HG02852 (cell line): ENCODE measurements around the gene CAPZB.

ENCODE experiments used
- ATAC-seq: cut with Tn5 transposase; IDR thresholded peaks from one replicate; pipeline ENCODE4 v1.9.1; 2021; ENCODE audit warnings: mild to moderate bottlenecking, moderate library complexity; ENCODE audit not compliant: unreplicated experiment

The CAPZB gene

DNA sequence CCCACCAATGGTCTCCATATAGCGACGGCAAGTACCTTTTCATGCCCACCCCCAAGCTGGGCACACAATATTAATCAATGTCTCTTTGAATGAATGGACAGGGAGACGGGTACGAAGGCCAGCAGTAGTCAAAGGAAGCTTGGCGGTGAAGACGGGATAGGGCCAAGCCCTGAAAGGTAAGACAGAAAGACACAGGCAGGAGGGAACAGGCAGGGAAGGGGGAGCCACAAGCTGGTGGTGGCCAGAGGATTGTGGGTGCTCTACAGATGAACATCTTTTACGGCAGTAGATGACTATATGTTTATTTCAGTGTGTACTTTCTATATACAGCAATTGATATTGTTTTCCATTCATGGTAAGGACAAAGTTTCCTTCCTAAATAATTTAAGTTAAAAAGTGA is 16.3 kb downstream of the CAPZB start:
- ATAC-seq = no peak

DNA sequence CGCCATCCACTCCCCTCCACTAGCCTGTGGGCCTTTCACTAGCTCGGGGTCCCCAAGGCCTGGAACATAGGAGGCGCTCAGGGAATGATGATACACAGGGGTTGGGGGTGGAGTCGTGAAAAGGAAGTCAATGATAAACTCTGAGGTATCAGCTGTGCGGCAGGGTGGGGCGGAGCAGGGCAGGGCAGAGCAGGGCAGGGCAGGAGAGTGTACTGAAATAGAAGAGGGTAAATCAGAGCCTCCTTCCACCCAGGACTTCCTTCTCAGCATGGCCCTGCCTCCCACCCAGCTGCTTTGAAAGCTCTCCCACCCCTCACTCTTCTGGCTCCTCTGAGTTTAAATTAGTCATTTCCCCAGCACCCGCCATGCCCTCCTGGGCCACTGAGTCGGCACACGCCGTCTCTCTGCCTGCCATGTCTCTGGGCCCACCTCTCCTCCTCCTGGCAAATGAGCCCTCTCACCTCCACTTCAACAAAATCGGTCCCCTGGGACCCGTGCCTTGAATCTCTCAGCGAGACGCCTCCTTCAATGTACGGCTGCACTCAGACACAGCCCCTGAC is 16.9 kb downstream of the CAPZB start:
- ATAC-seq = no peak

DNA sequence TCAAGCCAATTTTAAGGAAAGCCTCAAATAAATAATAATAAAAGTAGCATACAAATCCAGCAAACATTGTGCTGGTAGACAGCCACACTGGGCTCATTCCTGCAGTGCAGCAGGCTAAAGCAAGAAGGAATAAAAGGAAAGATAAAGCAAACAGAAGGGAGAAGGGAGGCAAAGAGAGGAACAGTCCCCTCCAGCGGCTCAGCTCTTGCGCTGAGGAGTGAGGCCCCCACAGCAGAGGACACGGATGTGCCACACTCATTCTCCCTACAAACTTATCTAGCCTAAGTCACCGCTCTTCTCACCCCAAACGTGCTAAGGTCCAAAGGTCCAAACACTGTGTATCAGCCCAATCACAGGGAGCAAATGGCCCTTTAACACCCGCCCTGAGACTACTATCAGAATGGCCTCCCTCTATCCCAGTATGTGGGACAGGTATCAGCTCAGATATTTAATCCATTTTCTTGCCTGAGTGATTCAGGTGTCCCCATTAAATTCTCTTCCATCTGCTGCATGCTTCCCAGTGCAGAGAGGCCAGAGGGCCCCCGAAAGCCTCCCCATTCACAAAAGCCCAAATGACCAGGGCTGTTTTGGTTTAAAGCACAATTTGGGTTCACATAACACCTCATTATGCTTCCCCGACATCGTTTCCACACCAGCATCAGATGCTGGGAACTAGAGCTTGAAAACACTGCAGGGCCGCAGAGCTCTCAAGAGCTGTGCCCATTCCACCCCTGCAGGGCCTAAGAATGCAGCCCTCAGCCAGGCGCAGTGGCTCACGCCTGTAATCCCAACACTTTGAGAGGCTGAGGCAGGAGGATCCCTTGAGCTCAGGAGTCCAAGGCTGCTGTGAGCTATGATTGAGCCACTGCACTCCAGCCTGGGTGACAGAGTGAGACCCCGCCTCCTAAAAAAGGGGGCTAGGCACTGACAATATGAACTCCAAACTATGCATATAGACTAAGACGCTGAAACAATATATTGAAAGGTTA is 17.8 kb downstream of the CAPZB start:
- ATAC-seq = no peak

DNA sequence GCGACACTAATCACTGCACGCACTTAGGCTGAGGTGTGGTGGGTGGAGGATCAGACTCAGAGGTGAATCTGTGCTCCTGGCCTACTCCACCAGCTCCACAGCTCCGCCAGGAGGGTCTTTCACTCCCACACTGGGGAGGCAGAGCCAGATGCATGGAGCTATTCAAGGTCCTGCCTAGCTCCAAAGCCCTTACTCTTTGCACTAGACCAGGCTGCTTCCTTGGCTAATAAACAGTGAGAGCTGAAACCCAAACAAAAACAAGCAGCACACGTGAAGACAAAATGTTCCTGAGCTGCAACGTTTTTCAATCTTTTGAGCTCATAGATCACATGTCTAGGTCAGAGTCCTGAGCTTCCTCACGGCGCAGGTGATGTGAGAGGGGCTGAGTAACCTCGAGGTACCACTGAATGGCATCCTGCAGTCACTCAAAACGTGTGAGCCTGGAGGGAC is 19.2 kb downstream of the CAPZB start:
- ATAC-seq = no peak

DNA sequence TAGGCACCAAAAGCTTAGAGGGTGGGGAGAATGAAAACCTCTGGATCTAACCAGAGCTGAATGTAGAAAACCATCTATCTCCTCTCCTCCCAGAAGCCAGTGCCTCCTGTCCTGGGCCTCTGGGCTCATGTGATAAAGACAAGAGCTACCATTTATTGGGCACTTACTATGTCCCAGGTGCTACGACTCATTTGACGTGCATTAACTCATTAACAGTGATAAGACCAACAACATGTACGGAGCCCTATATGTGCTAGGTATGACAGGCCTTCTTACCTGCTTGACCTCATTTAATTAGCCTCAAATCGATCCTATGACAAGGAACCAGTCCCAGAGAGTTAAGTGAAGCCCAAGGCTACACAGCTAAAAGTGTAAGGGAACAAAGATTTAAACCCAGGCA is 19.7 kb downstream of the CAPZB start:
- no peak for ATAC-seq

DNA sequence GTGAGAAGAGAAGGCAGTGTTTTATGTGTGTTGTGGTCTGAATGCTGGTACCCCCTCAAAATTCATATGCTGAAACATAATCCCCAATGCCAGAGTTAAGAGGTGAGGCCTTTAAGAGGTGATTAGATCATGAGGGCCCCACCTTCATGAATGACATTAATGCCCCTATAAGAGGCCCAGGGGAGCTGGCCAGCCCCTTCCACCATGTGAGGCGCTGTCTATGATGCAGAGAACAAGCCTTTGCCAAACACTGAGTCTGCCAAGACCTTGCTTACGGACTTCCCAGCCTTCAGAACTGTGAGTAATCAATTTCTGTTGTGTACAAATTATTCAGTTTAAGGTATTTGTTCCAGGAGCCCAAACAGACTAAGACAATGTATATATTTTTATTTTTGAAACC is 20.2 kb downstream of the CAPZB start:
- no peak for ATAC-seq

DNA sequence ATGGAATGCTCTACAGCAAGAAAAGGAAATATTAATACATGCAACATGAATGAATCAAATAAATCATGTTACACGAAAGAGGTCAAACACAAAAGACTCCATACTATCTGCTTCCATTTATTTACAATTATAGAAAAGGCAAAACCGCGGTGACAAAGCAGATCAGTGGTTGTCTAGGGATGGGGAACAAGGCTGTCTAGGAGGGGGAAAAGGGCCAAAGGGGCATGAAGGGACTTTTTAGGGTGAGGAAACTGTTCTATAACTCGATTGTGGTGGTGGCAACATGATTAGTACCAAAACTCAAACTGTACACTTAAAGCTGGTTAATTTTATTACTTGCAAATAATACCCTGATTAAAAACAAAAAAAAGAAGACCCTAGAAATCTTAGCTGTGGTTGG is 20.6 kb downstream of the CAPZB start:
- ATAC-seq = no peak

DNA sequence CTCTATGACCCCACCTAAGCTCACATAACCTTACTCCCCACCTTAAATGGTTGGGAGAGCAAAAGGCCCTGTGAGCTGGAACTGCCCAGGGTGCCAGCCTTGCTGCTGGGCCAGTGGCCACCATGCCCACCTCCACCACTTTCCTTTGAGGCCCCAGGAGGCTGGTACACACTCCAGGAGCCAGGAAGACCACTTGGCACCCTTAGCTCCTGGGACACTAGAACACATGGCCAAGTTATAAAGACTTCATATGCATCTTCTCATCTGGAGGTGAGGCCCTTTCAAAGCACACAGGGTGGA is 21.9 kb downstream of the CAPZB start:
- no peak for ATAC-seq

DNA sequence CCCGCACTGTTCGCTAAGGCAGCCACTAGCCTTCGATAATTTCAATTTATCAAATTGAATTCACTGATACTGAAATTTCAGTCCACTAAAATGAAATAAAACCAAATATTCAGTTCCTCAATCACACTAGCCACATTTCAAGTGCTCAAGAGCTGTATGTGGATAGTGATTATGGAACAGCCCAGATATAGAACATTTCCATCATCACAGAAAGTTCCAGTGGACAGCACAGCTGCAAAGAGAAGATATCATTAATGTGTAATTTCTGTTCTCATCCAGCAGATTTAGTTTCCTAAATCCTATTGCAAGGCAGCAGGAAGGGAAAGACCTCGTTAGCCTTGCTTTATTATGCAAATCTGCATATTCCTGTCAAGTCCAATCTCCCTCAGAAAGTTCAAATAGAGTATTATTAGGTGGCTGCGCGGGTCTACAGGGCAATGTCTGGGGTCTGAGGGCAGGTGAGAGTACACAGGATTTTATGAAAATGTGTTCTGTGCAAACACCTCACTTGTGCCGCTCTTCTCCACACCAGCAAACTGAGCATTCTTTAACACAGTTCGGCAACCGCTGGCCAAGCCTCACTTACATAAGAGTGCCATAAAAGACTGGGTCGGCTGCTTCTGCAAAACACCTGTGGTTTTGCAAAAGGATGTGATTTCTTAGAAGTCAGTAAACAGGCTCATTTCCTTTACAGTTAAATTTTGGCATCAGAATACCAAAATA is 22.4 kb downstream of the CAPZB start:
- peak; percentile 66 for ATAC-seq

DNA sequence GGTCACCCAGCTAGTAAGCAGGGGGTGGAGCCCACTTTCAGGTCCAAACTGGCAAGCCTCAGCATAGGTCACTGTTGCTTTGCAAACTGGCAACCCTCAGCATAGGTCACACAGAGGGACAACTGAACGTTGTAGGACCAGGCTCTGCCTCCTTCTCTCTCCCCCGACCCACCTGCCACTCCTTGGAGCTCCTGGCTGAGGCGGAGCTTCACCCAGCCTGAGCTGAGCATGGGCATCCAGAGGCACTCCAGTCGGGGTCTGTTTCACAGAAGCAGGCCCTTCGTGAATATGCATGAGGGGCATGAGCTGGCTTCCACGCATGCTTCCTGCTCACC is 24.2 kb downstream of the CAPZB start:
- ATAC-seq = no peak

DNA sequence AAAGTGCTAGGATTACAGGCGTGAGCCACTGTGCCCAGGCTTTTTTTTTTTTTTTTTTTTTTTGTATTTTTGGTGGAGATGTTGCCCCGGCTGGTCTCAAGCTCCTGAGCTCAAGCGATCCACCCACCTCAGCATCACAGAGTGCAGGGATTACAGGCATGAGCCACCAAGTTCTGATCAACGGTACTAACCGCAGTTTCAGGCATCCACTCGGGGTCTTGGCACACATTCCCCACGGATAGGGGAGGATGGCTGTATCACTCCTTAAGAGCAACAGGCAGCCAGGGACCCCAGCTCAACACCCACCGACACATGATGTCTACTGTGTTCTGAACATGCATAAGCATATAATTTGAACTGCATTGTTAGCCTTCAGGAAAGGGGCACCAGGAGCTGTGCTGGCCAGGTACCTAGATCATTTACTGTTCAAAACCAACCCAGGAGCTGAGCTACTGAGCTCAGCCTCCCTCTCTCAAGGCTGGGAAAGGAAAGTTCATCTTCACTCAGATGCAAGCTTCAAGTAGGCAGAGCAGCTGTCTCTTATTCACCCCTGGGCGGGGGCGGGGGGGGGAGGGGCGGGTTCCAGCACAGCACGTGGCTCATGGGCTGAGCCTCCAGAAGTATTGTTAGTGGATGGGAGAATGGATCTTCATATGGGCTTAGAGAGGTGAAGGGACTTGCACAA is 24.7 kb downstream of the CAPZB start:
- no peak for ATAC-seq

DNA sequence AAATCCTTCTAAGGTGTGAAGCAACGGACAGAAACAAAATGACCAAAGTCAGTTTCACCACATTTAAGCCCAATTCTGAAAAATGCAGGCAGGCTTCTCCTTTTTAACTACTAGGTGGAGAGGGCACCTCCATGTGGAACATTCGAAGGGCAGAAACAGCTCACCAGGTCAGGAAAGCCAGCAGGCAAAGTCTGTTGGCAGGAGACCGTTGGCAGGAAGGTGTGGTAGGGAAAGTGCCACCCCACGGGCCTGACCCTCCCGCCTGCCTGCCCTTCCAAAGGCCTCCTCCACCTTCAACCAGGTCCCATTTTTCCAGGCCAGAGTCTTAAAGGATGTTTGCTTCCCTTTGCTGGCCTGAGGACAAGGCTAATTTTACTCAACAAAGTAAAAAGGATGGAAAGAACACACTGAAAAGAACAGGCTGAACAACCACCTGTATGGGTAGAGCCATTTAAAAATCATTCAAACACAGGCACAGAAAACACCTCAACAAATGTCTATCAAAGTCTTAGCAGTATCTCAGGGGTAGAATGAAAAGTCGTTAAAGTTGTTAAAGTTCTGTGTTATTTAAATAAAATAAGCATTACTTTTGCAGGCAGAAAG is 26.4 kb downstream of the CAPZB start:
- no peak for ATAC-seq

DNA sequence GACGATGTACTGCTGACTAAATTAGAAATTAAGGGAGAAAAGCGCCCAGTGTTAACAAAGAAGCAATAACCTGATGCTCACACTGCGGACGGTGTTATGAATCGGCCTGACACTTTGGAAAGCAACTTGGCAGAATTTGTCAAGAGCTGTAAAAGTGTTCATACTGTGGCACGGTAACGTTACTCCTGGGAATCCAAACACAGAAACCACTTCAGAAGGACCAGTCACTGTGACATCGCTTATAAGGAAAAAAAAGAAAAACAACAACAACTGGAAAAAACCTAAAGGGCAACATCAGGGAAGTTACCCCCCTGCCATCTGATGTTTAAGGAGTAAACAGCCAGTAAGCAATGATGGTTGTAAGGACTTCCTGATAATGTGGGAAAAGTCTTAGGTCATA is 27.7 kb downstream of the CAPZB start:
- no peak for ATAC-seq

DNA sequence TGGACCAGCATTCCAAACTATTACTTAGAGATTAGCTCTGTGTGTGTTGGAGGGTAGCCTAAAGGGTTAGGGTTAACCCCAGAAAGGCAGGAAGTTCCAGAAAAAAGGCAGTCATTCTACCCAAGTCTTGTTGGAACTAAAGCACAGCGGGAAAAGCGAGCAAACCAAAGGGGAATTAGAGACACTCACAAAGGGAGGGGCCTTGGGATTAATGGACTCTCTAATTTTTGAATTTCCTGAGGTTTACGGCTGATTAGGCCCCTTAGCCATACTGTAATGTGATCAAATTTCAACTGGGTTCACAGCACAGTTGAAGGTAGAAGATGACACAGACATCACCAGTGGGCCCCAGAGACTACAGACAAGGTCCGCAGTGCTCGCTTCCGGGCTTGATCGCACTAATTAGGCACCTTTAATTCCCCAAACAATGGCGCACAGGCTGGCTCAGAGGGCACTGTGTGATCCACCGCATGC is 28.3 kb downstream of the CAPZB start:
- ATAC-seq = no peak

DNA sequence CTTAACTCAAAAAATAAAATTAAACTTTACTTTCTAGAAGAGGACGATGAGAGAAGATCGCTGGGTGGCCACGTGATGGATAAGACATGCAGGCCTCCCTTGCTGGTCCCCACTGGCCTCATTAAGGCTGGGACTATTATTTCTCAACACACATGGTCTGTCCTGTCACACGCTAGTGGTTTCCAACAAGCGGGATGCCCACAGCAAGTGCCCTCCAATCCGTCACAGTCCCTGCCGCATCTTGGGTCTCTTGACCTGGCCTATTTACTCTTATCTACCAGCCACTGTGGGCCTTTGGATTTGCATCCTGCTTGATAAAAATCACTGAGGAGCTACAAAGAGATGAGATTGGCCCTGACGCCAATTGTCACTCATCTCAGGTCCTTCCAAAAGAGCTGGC is 30.0 kb downstream of the CAPZB start:
- no peak for ATAC-seq

DNA sequence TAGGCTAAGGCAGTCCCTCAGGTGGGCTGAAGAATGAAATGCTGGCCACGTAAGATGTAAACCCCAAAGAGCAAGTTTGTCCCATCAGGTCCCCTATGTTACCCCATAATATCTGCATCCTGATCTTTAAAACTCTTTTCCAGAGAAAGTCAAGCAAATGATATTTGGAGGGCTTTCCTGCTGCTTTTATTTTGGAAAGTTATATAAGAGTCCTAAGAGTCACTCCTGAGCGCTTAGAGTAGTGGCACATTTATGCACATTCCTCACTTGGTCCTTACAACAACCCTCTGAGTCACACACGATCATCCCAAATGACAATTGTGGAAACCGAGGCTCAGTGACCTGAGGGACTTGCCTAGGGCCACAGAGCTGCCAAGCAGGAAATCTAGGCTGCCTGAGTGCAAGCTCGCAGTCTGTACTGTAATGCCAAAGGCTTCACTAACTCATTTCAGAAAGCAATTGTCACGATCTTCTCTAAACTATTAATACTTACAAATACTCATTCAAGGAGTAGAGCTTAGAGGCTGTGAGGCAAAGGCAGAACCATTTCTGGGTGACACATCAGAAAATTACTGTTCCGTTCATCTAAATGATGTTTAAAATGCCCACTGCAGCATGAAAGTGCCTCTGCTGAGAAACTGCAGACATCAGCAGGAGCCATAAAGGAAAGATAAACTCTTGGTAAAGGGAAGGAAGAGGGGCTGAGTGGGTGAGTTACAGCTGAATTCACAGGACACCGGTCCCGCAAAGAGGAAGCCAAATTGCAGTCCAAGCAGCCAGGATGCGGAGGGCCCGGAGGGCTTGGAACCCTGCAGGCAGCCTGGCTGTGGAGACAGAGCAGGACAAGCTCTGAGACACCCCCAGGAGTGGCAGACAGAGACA is 30.8 kb downstream of the CAPZB start:
- no peak for ATAC-seq

DNA sequence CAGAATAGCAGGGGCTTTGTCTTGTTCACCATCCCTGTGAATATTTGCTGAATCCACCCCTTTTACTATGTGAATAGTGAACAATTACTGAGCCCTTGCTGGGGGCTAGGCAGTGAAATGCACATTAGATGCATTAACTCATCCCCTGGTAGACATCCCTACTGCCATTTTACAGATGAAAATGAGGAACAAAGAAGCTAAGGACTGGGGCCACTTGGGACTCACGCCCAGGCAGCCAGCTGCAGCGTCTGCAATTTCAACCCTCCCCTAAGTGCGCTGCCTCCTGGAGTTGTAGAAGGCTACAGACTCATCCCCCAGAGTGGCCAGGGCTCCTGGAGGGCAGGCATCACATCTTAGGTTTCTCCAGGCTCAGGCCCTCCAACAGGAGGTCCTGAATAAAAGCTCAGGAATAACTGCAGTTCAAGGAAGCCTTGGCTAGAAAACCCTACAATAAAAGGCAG is 31.6 kb downstream of the CAPZB start:
- ATAC-seq = no peak

DNA sequence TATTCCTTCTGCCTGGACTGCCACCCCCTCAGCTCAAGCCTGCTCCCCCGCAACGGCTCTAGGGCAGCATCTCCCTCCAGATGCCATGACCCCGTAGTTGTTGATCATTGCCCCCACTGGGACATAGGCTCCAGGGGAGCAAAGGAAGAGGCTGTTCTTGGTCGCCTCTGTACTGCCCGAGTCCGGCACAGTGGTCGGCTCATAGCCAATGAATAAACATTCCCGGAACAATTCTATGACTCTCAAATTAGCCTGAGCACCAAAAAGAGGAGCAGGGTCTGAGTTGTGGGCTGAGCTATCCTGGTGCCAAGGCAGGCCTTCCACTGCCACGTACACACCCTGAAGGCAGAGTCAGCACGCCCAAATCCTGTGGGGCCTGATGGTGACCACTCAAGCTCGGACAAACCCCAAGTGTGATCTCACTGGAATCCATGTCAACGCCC is 33.1 kb downstream of the CAPZB start:
- ATAC-seq = no peak

DNA sequence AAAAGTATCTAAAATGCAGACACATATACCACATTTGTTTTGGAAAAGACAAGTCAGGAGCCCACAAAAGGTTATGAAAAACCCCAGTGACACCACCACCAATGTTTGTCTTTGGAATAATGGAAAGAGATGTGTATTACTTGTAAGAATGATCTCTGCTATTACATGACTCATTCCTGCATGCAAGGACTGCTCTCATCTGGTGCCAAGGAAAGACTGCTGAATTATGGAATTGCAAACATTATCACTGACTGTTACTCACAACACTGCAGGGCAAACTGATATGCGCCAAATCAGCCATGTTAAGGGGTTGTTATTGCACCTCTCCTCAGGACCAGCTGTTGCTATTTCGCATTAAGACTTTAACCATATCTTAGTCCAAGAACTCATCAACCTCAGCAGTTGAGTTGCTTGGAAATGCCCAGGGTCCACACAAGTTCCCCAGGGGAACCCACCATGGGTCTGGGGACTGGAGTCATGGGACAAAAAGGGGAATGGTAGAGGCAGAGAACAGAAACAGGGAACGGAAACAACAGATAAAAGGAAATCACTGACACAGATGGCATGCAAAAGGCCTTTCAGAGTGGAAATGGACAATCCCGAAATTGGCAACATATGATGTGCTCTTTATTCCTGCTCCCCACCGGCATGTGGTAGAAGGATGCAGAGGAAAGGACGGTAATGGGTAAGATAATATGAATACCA is 34.4 kb downstream of the CAPZB start:
- no peak for ATAC-seq
